ENCODE data around the gene CDC42.

The CDC42 gene

GRCh38 chr1:22111115-22111514, 58.6 kb downstream of the CDC42 start:
- DNase-seq (ENCODE audit: low spot score): no peak

GRCh38 chr1:22111620-22112019, 59.1 kb downstream of the CDC42 start:
- no peak for DNase-seq (ENCODE audit: low spot score)

DNA sequence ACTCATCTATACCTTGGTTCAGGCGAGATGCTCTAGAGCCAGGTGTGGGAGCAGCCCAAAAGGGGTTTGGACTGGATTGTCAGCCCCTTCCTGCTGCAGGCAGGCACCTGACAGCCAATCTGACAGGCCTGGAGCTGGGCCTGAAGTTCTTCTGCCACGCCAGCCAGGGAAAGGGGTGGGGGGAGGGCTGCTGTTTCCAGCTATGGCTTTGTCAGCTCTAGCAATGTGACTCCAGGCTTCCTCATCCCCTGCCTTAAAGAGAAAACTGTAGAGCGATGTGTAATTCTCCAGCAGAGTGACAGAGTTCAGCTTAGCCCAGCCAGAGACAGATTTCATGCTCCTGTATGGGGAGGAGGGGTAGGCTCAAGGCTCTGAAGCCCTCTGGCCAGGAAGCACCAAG, 60.0 kb downstream of the CDC42 start:
- DNase-seq (ENCODE audit: low spot score): no peak

GRCh38 chr1:22114083-22115012, 61.8 kb downstream of the CDC42 start:
- DNase-seq (ENCODE audit: low spot score): no peak

- no peak for DNase-seq (ENCODE audit: low spot score)
These were observed 62.8 kb downstream of the CDC42 start for GRCh38 chr1:22115286-22115685.

GRCh38 chr1:22117238-22117637, 64.7 kb downstream of the CDC42 start:
- no peak for DNase-seq (ENCODE audit: low spot score)

GRCh38 chr1:22117851-22118250, 65.3 kb downstream of the CDC42 start:
- no peak for DNase-seq (ENCODE audit: low spot score)

GRCh38 chr1:22118291-22118992, 65.9 kb downstream of the CDC42 start:
- no peak for DNase-seq (ENCODE audit: low spot score)

GRCh38 chr1:22119626-22120468, 67.3 kb downstream of the CDC42 start:
- no peak for DNase-seq (ENCODE audit: low spot score)

- no peak for DNase-seq (ENCODE audit: low spot score)
These were observed 67.9 kb downstream of the CDC42 start for GRCh38 chr1:22120469-22120790.

DNA sequence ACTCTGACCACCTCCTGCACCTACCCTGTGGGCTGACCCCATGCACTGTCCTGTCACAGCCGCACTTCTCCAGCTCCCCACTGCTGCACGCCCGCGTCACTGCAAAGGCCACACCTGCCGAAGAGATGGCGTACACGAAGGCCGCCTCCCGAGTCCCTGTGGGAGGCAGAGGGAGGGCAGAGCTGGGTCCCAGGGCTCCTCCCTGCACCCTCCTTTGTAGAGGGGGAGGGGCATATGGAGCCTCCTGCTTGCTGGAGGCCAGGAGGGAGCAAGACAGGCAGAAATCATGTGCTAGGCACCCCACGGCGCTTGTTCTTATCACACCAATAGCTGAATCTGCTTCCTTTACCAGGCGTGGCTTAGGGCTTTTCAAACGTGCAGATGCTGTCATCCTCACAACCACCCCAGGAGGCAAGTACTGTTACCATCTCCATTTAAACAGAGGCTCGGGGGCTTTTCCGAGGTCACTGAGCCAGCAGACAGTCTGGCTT, 69.0 kb downstream of the CDC42 start:
- no peak for DNase-seq (ENCODE audit: low spot score)

- no peak for DNase-seq (ENCODE audit: low spot score)
These were observed 70.0 kb downstream of the CDC42 start for GRCh38 chr1:22122273-22123070.

GRCh38 chr1:22123071-22123390, 70.5 kb downstream of the CDC42 start:
- DNase-seq (ENCODE audit: low spot score): no peak

- no peak for DNase-seq (ENCODE audit: low spot score)
These were observed 71.4 kb downstream of the CDC42 start for GRCh38 chr1:22123901-22124404.

GRCh38 chr1:22124592-22125229, 72.2 kb downstream of the CDC42 start:
- DNase-seq (ENCODE audit: low spot score): no peak

DNA sequence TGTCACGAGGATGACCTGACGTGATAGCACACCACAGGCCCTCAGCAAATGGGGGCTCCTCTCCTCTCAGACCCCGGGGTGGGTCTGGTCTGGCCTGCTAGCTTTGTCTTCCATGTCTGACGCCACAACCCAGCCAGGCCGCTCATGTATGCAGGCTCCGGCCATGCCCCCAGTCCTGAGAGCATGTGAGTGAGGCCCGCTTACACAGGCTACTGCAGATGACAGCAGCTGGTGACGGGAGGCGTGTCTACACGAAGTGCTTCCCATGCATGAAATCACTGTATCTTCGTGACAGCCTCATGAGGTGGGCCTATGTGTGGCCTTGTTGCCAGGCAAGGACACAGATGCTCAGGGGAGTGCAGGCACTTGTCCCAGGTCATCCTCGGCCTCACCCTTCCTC, 74.0 kb downstream of the CDC42 start:
- no peak for DNase-seq (ENCODE audit: low spot score)

- no peak for DNase-seq (ENCODE audit: low spot score)
These were observed 74.7 kb downstream of the CDC42 start for GRCh38 chr1:22127248-22127647.

- DNase-seq (ENCODE audit: low spot score): no peak
These were observed 75.2 kb downstream of the CDC42 start for GRCh38 chr1:22127731-22128130.

DNA sequence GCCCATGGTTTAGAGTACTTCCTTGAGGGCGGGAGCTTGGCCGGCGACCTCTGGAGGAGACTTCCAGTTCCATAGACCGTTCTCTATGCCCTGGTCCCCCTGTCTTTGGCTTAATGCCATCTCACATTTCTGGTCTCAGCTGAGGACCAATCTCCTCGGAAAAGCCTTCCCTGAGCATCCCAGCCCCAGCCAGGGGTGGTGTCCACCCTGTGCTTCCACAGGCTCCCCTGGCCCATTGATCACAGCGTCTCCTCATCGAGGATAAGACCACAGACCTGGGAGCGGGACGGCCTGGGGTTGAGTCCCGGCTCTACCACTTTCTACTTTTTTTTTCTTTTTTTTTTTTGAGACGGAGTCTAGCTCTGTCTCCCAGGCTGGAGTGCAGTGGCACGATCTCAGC, 75.9 kb downstream of the CDC42 start:
- no peak for DNase-seq (ENCODE audit: low spot score)

DNA sequence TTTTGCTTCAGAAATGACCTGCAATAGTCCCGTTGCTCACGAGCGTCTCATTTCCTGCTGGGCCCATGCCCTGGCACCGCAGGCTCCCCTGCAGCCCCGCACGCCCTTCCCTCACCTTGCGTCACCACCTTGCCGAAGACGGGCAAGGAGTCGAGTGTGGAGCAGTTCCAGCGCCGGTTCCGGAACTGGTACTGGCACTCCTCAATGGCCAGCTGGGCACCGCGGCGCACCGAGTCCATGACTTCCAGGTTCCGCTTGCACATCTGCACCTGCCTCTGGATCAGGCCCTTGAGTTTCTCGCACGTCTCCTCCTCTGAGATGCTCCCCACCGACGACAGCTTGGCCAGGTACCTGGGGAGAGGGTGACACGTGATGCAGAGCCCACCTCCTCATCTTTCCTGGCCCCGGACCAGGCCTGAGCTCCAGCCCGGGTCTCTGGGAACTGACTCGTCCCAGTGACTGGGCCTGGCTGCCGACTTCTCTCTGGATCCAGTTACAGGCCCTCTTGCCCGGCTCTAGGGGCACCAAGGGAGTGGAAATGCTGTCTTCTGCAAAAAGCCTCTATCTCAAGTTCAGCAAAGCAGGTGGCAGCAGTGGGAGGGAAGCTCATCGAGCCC, 77.1 kb downstream of the CDC42 start:
- no peak for DNase-seq (ENCODE audit: low spot score)

GRCh38 chr1:22131062-22131461, 78.6 kb downstream of the CDC42 start:
- no peak for DNase-seq (ENCODE audit: low spot score)
